ENCODE results near the gene PRL.

The PRL gene

GRCh38 chr6:22296936-22297335 is at the start of gene PRL:
PRL (minus strand) TSS chr6:22297036; CDS start chr6:22296982, 54 bp downstream.
- DNase-seq = no peak

GRCh38 chr6:22343864-22344263 is 47.0 kb upstream of the PRL start:
- DNase-seq = no peak

GRCh38 chr6:22334778-22335177 is 37.9 kb upstream of the PRL start:
- no peak for DNase-seq

GRCh38 chr6:22333802-22334201 is 37.0 kb upstream of the PRL start:
- DNase-seq = no peak

GRCh38 chr6:22332711-22333110 is 35.9 kb upstream of the PRL start:
- no peak for DNase-seq

- no peak for DNase-seq
Measured at GRCh38 chr6:22332216-22332615, 35.4 kb upstream of the PRL start.

- no peak for DNase-seq
Measured at GRCh38 chr6:22330941-22331340, 34.1 kb upstream of the PRL start.

- peak; percentile 51 for DNase-seq
Measured at GRCh38 chr6:22328474-22328873, 31.6 kb upstream of the PRL start.

- DNase-seq = no peak
Measured at GRCh38 chr6:22327881-22328280, 31.0 kb upstream of the PRL start.

- DNase-seq = no peak
Measured at GRCh38 chr6:22326500-22326899, 29.7 kb upstream of the PRL start.

GRCh38 chr6:22325481-22325880 is 28.6 kb upstream of the PRL start:
- DNase-seq = no peak

GRCh38 chr6:22323848-22324247 is 27.0 kb upstream of the PRL start:
- no peak for DNase-seq

GRCh38 chr6:22322103-22323030 is 25.5 kb upstream of the PRL start:
- peak; percentile 72 for DNase-seq

- DNase-seq = peak; percentile 23
Measured at GRCh38 chr6:22320750-22321149, 23.9 kb upstream of the PRL start.

- no peak for DNase-seq
Measured at GRCh38 chr6:22318404-22318803, 21.6 kb upstream of the PRL start.

GRCh38 chr6:22313796-22314195 is 17.0 kb upstream of the PRL start:
- no peak for DNase-seq

- no peak for DNase-seq
Measured at GRCh38 chr6:22308939-22309338, 12.1 kb upstream of the PRL start.

- no peak for DNase-seq
Measured at GRCh38 chr6:22306741-22307466, 10.1 kb upstream of the PRL start.

- DNase-seq = no peak
Measured at GRCh38 chr6:22302838-22303237, 6.0 kb upstream of the PRL start.

- no peak for DNase-seq
Measured at GRCh38 chr6:22300273-22300998, 3.6 kb upstream of the PRL start.

GRCh38 chr6:22298475-22298890 is 1.6 kb upstream of the PRL start:
- no peak for DNase-seq

- no peak for DNase-seq
Measured at GRCh38 chr6:22296067-22296466, 769 bp downstream of the PRL start.

- DNase-seq = peak; percentile 45
Measured at GRCh38 chr6:22295145-22295544, 1.7 kb downstream of the PRL start.

Data from eye (tissue), 1 donor.